Esophagus squamous epithelium (tissue), 4 donors: ENCODE data around the gene TJAP1.

Source experiments
- CTCF ChIP-seq, 6 experiments: fragments of 450-650 bp in 4 of 6; fragments of 200-600 bp in 2 of 6; sonication (generic) in 2 of 6; IDR thresholded peaks; one replicate each; pipeline ENCODE4 v1.5.1; 2016 to 2019; ENCODE audit warnings: antibody characterized with exemption in 6 of 6, mild to moderate bottlenecking in 4 of 6, moderate library complexity in 4 of 6
- POLR2A ChIP-seq, 4 donors: fragments of 450-650 bp; IDR thresholded peaks; one replicate each; pipeline ENCODE4 v1.6.1; 2017; ENCODE audit warnings: antibody characterized with exemption in 4 of 4, mild to moderate bottlenecking in 4 of 4, moderate library complexity in 3 of 4

DNA sequence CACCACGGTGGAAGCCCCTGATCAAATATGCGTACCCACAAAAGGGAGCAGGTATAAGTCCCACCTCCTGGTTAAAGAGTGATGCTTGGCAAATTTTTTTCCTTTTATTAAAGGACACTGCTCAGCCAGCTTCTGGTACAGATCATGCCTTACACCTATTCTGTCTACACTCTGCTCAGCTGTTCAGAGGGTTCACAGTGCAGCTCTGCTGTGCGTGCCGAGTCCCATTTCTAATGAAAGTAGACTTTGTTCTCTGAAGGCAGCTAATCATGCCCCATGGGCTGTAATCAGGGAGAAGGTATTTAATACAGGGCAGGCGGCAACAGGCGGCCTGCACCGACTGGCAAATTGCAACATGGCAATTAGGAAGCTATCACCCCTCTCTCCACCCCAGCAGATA lies 16.5 kb downstream of the TJAP1 start:
- no peak for TF ChIP-seq CTCF (IDR thresholded peaks at IDR 0.05)
- TF ChIP-seq POLR2A (IDR thresholded peaks at IDR 0.05), result no peak
